ENCODE measurements around the gene PTPN2.
"Not testable (repeated sequence)": the region's sequence is repeated elsewhere in the genome, so short reads cannot be mapped to it uniquely, and the experiment has no call there.

Gene PTPN2

DNA sequence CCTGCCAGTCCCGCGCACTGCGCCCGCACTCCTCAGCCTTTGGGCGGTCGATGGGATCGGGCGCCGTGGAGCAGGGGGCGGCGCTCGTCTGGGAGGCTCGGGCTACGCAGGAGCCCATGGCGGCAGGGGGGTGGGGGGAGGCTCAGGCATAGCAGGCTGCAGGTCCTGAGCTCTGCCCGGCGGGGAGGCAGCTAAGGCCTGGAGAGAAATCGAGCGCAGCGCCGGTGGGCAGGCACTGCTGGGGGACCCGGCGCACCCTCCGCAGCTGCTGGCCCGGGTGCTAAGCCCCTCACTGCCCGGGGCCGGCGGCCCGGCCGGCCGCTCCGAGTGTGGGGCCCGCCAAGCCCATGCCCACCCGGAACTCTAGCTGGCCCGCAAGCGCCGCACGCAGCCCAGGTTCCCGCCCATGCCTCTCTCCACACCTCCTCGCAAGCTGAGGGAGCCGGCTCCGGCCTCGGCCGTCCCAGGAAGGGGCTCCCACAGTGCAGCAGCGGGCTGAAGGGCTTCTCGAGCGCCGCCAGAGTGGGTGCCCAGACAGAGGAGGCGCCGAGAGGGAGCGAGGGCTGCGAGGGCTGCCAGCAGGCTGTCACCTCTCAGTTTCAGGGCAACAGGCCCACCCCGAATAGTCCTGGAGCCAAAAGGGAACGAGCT, 107.1 kb downstream of the PTPN2 start:
- FAIRE-seq (no peak), DNase-seq (ENCODE audit: low spot score) (no peak)

- not testable (repeated sequence) for FAIRE-seq; DNase-seq (ENCODE audit: low spot score)
These were observed 107.6 kb downstream of the PTPN2 start for GRCh38 chr18:12776415-12776814.

- FAIRE-seq = no peak
- DNase-seq (ENCODE audit: low spot score) = no peak
These were observed 109.1 kb downstream of the PTPN2 start for GRCh38 chr18:12774982-12775381.

GRCh38 chr18:12773369-12773768, 110.7 kb downstream of the PTPN2 start:
- DNase-seq (ENCODE audit: low spot score) = no peak
- no peak for FAIRE-seq

DNA sequence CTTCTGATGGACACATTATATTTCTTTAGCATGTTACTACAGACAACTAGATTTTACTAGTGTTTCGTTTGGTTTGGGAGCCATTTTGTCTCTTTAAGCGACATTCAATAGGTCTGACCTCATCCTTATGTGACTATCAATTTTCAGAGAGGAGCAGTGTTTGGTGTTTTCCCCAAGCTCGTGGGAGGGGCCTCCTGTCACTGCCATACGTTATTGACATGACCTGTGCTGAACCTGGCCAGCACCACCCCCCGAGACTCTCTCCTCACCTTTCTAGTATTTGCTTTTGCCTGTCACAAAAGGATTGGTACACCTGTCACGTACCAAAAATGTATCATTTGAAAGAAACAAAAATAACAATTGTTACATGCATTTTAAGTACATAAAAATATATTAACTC, 111.9 kb downstream of the PTPN2 start:
- FAIRE-seq = no peak
- DNase-seq (ENCODE audit: low spot score) = no peak

- DNase-seq (ENCODE audit: low spot score) = no peak
- FAIRE-seq = no peak
These were observed 113.4 kb downstream of the PTPN2 start for GRCh38 chr18:12770469-12771219.

- no peak for FAIRE-seq
These were observed 114.2 kb downstream of the PTPN2 start for GRCh38 chr18:12769644-12770440.

DNA sequence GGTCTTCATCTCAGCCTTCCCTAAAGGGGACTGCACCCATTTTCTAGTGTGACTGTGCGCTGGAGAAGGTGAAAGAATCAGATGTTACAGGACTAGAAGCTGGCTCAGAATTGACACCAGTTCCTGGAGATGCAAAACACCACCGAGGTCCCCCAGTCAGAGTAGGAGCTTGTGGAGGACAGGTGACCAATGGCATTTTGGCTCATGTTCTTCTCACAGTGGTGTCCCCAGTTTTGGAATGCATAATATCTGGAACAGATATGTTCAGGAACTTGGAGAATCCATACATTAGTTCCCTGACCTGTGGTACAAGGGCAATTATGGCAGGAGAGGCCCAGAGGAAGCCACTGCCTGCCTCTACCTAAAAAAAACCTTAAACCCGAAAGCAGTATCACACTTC, 114.9 kb downstream of the PTPN2 start:
- FAIRE-seq = no peak
- DNase-seq (ENCODE audit: low spot score) = no peak

More at GRCh38 chr18:12769644-12770440, 114.2 kb downstream of the PTPN2 start:
- no peak for DNase-seq (ENCODE audit: low spot score)

GRCh38 chr18:12768625-12769024, 115.4 kb downstream of the PTPN2 start:
- DNase-seq (ENCODE audit: low spot score) (no peak), FAIRE-seq (no peak)

- DNase-seq (ENCODE audit: low spot score) (no peak), FAIRE-seq (no peak)
These were observed 116.4 kb downstream of the PTPN2 start for GRCh38 chr18:12767580-12768155.

GRCh38 chr18:12766986-12767433, 117.0 kb downstream of the PTPN2 start:
- DNase-seq (ENCODE audit: low spot score) = no peak
- FAIRE-seq = no peak

DNA sequence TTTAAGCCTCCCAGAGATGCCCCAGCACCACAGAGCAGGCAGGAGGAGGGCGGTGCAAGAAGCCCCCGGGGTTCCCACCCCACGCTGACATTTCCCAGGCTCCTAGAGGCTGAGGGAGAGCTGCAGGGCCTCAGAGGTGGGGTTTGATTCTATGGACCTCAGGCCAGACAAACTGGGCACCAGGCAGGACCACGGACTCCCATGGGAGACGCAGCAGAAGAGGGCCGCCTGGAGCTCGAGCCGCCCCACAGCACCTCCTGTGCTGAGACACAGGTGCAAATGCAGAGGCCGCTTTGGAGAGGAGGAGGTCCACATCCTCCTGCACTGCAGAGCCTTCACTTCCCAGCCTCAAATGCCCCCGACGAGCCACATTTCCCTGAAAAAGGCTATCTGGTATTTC, 118.5 kb downstream of the PTPN2 start:
- no peak for DNase-seq (ENCODE audit: low spot score)
- FAIRE-seq = no peak

DNA sequence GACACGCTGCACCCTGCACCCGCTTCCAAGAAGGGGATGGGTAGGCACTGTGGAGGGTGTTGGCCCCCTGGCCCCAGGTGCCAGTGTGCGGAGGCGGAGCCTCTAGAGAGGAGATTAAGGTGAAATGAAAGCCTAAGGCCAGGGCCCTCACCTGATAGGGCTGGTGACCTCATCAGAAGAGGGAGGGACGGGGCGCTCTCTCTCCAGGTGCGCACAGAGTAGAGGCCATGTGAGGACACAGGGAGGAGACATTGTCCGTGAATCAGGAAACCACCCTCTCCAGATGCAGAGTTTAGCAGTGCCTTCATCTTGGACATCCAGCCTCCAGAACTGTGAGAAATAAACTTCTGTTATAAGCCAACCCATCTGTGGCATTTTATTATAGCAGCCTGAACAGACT, 118.9 kb downstream of the PTPN2 start:
- DNase-seq (ENCODE audit: low spot score) = no peak
- no peak for FAIRE-seq

DNA sequence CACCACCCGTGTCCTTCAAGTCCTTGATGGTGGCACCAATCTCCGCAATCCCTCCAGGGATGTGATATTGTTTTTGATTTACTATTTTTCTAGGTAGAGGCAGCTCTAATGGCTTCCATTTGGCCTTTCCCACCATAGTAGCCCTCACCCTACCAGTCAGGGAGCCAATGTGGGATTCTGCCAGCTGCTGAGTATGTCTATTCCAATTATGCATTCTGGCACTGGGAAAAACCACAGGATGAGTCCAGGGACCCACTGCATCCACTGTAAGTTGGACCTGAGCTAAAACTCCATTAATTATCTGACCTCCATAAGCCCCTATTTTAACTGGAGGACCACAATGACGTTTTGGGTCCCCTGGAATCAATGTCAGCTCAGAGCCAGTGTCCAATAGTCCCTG, 125.5 kb downstream of the PTPN2 start:
- not testable (repeated sequence) for FAIRE-seq; DNase-seq (ENCODE audit: low spot score)

DNA sequence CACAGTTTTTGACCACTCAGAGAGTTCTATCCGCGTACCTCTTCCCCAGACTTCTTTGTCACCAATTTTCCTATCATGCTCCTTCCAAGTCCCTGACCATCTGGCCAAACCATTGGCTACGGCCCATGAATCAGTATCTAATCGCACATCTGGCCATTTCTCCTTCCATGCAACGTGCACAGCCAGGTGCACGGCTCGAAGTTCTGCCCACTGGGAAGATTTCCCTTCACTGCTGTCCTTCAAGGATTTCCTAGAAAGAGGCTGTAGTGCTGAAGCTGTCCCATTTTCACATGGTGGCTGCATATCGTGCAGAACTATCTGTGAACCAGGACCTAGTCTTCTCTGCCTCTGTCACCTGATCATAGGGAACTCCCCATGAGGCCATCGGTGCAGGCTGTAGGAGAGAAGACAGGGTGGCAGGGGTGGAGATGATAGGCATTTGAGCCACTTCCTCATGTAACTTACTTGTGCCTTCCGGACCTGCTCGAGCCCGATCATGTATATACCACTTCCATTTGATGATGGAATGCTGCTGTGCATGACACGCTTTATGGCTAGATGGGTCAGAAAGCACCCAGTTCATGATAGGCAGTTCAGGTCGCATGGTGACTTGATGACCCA, 127.3 kb downstream of the PTPN2 start:
- FAIRE-seq = not testable (repeated sequence)

DNA sequence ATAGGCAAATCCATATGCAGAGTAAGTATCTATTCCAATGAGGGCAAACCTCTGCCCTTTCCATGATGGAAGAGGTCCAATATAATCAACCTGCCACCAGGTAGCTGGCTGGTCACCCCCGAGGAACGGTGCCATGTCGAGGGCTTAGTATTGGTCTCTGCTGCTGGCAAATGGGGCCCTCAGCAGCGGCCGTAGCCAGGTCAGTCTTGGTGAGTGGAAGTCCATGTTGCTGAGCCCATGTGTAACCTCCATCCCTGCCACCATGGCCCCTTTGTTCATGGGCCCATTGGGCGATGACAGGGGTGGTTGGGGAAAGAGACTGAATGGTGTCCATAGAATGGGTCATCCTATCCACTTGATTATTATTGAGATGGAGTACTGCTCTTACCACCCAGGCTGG, 128.4 kb downstream of the PTPN2 start:
- FAIRE-seq; DNase-seq (ENCODE audit: low spot score): not testable (repeated sequence)

More for the DNA sequence above, 127.3 kb downstream of the PTPN2 start:
- not testable (repeated sequence) for DNase-seq (ENCODE audit: low spot score)

DNA sequence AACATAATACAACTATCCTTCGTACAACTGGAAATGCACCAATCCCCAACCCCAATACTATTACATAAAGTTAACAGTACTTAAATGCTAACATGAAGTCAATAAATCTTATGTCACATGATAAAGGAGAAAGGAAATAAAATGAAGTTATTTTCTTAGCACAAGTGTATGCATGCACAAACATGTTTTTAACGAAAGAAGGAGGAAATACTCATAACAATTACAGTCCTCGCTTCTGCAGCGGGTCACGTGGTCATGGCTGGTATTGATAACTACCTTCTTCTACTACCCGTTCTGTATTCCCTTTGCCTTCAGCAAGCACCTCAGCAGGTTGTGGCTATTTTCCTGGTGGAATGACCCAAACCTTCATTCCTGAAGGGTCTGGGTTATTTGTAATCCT, 129.5 kb downstream of the PTPN2 start:
- no peak for DNase-seq (ENCODE audit: low spot score)
- no peak for FAIRE-seq

GRCh38 chr18:12751891-12752290, 132.1 kb downstream of the PTPN2 start:
- no peak for FAIRE-seq
- DNase-seq (ENCODE audit: low spot score) = no peak

- DNase-seq (ENCODE audit: low spot score) (no peak), FAIRE-seq (no peak)
These were observed 132.5 kb downstream of the PTPN2 start for GRCh38 chr18:12751503-12751884.

- FAIRE-seq = no peak
- DNase-seq (ENCODE audit: low spot score) = no peak
These were observed 133.1 kb downstream of the PTPN2 start for GRCh38 chr18:12750715-12751502.

All from RCC 7860 (cell line).